NCI-H2227 treated with DMSO at 0.1 percent for 48 hours (cell line): ENCODE data around the gene TPO.
"Not testable (repeated sequence)": the region's sequence is repeated elsewhere in the genome, so short reads cannot be mapped to it uniquely, and the experiment has no call there.

Experiments used
- DNase-seq: peaks from one replicate; lab custom pipeline; 2025; lab: John Stamatoyannopoulos, UW

The TPO gene

GRCh38 chr2:1483551-1483950, 70.3 kb downstream of the TPO start:
- DNase-seq: no peak

GRCh38 chr2:1484131-1484884, 71.0 kb downstream of the TPO start:
- DNase-seq: no peak

DNA sequence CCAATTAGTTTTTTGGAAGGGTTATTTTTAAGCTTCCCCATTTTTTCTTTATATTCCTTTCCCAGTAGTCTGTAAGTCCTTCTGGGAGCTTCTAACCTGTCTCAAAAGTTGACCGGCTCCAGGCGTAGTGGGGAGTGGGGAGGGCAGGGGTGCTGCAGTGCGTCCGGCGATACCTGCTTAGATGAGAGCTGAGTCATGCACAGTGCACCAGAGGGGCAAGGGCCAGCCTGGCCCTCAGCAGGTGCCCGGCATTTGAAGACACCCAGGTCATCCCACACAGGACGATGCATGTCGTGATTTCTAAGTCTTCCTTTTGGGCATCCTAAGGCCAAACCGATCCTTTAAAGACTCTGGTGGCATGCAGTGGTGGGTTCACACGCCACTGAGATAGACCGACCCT, 73.4 kb downstream of the TPO start:
- DNase-seq: no peak

GRCh38 chr2:1487758-1488157, 74.5 kb downstream of the TPO start:
- DNase-seq: no peak

DNA sequence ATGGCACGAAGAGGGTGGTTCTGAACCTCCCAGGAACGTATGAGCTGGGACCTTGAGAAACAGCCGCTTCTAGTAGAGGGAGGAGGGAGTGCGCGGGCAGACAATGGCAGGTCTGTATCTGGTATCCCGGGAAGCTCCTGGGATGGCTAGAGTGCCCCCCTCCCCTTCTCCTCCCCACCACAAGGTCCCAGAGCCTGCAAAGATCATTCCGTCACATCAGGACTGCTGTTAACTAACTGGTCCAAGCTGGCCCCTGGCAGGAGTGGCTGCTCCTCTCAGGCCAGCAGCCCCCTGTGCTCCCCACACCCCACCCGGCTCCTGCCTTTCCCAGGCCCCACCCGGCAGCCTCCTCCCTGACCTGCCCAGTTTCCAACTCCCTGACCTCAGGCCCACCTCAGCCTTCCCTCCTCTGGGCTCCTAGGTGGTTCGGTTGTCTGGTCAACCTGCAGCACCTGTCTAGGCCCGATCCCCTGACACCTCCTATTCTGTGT, 75.0 kb downstream of the TPO start:
- no peak for DNase-seq

DNA sequence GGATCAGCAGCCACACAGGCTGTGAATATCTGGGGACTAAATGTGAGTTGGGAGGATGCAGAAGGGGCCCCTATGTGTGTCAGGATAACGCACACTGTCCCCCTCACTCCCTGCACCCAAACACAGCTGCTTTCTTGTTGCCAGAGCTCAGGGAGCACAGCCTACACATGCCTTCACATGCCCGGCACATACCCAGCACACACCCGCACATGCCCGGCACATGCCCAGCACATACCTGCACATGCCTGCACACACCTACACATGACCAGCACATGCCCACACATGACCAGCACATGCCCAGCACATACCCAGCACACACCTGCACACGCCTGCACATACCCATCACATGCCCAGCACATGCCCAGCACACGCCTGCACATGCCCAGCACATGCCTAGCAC, 75.6 kb downstream of the TPO start:
- DNase-seq: no peak

DNA sequence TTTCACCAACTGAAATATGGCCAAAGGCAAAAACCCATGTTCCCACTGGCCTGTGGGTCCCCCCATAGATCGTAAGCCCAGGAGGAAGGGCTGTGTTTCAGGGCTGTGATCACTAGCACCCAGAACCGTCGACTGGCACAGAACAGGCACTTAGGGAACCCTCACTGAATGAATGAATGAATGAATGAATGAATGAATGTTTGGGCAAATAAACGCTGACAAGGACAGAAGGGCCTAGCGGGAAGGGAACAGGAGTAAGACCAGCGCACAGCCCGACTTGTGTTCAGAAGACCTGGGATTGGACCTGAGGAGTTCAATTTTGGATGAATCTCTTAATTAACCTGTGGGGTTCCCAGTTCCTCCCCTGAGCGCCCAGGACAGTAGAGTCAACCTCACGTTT, 76.2 kb downstream of the TPO start:
- DNase-seq: no peak

DNA sequence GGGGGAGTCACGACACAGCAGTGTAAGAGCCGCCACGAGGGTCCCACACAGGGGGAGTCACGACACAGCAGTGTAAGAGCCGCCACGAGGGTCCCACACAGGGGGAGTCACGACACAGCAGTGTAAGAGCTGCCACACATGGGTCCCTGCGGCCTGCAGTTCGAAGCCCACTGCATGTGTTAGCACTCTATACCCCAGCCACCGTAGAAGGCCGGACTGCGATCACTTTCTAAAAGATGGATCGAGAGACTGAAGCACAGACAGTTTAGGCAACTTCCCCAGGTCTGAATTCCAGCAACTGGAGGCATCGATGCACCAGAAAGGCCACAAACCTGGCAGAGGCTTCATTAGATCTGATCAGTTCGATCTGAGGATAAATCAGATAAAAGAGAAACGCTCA, 77.1 kb downstream of the TPO start:
- DNase-seq: not testable (repeated sequence)

- no peak for DNase-seq
These were observed 78.5 kb downstream of the TPO start for GRCh38 chr2:1491751-1492150.

- DNase-seq: not testable (repeated sequence)
These were observed 79.0 kb downstream of the TPO start for GRCh38 chr2:1492231-1492630.

DNA sequence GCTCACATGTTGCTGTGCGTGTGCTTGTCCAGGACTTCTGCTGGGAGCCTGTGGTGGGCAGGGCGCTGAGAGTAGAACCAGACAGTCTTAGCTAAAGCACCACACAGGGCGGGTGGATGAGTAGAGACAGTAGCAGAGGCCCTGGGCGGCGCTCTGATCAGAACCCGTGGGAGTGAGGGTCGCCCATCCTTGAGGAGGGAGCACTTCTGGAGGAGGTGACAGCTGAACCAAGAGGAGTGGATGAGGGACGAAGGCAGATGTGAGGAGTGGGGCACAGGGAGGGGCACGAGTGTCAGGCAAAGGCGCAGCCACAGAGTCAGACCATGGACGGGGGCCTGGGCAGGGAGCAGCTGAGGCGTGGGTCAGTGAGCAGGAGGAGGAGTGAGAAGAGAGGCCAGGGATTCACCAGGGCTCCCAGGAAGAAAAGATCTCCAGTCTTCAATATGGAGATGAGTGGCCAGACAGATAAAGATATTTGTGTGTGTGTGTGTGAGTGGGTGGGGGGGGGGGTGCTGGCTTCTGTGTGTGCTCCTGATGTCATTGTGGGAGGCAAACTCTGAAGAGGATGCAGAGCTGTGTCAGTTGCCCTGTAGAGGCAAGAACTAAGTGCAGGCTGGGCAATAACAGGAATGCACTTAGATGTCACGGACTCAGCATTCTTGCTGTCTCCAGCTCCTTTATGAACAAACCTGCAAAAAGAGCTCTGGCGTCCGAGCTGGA, 79.6 kb downstream of the TPO start:
- DNase-seq: no peak

DNA sequence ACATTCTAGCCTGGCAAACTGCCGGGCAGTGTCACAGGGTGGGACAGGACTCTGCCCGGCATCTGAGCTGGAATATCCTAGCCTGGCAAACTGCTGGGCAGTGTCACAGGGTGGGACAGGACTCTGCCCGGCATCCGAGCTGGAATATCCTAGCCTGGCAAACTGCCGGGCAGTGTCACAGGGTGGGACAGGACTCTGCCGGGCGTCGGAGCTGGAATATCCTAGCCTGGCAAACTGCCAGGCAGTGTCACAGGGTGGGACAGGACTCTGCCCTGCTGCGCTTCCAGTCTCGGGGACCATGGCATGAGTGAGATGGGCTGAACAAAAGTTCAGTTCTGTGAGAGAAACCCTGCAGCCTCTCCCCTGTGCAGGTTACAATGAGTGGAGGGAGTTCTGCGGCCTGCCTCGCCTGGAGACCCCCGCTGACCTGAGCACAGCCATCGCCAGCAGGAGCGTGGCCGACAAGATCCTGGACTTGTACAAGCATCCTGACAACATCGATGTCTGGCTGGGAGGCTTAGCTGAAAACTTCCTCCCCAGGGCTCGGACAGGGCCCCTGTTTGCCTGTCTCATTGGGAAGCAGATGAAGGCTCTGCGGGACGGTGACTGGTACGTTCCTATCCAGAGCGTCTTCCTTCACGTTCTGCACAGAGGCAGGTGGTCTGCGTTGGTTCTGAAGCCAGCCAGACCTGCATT, 80.3 kb downstream of the TPO start:
- DNase-seq: no peak

DNA sequence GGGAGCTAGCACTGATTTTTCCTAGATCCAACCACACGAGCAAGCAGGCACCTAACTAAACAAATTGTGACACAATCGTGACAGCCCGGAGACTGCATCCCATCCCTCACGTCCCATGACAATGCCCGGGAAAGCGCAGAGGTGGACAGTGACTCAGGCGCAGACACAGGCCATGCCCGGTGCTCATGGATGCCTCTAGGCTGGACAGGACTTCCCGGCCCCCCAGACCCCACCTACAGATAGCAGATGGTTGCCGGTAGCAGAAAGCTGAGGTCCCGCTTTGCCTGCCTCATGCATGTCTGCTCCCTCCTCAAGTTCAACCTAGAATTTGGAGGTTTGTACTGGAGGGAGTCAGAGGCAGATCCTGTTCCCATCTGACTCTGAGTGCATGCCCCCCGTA, 81.0 kb downstream of the TPO start:
- DNase-seq: no peak

DNA sequence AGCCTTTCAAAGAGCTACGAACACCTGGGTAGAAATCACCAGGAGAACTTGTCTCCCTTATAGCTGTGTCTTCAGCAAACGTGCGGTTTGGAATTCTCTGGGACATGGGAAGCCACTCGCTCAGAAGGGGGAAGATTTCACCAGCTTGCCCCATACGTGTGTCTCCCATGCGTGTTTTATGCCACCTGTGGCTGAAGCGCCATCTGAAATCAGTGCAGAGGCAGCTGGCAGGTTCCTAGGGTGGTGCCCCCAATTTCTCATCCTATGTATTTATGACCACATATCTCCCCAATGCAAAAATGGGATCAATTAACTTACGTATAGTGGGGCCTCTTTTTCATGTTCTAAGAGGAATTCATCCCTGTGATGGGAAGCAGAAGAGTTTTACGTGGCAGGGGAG, 81.6 kb downstream of the TPO start:
- DNase-seq: no peak

DNA sequence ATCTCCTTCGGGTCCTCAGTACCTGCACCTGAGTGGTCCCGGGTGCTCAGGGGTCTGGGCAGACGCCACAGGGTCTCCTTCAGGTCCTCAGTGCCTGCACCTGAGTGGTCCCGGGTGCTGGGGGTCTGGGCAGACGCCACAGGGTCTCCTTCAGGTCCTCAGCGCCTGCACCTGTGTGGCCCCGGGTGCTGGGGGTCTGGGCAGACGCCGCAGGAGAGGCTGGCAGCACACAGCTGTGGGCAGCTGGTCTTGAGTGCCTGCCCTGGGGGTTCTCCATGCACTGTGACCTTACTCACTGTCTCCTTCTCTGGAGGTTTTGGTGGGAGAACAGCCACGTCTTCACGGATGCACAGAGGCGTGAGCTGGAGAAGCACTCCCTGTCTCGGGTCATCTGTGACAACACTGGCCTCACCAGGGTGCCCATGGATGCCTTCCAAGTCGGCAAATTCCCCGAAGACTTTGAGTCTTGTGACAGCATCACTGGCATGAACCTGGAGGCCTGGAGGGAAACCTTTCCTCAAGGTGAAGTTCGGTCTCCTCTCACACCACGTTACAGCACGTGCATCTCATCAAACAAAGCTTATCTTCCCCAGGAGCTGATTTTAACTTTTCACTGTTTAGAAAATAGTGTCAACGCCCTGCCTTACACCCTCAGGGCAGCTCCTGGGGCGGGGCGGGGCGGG, 82.6 kb downstream of the TPO start:
- DNase-seq: no peak

GRCh38 chr2:1496359-1496821, 83.1 kb downstream of the TPO start:
- DNase-seq: no peak

DNA sequence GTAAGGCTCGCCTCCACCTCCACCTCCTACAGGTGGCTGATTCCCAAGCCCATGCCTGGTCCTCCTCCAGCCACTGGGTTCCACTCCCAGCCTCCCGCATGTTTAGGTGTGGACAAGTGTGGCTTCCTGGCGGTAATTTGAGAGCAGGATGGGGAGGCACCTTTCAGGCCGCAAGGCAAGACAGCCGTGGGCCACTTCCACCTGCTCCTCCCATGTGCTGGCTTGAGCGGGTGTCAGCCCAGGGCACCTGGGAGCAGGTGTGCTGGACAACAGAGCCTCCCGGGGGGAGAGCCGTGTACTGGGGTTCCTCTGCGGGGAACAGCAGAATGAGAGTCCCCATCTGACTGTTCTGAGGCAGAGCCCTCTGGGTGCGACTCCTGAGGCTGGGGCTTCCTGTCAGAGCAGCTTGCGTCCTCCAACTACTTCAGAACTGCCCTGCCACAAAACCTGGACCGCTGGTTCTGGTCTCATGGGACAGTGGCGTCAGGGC, 83.9 kb downstream of the TPO start:
- DNase-seq: no peak

DNA sequence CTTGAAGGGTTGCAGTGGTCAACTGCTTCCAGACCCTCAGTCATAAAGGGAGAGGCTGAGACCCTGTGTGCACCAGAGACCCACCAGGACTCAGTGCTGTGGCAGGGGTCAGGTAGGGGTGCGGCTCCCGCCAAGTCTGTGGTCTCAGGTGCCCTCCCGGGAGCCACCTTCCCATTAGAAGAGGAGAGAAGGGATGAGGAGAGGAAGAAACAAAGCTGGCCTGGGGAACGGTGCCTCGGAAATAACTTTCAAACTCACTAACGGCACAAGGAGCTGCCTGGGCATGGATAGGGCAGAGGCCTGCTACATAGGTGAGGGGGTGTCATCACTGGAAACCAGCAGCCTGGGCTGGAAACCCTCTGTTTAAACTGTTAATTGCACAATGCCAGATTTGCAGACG, 84.9 kb downstream of the TPO start:
- DNase-seq: no peak

- no peak for DNase-seq
These were observed 86.0 kb downstream of the TPO start for GRCh38 chr2:1499033-1499795.

- no peak for DNase-seq
These were observed 88.0 kb downstream of the TPO start for GRCh38 chr2:1501038-1501851.
